Smooth muscle cell (in vitro differentiated cells): ENCODE measurements around the gene LCP1. TPM values are rescaled to one million over a fixed set of nuclear protein-coding genes. Genes with fewer than 3 reads are reported as not detected.

Source experiments
- DNase-seq: peaks from one replicate; lab custom pipeline; 2025; ENCODE audit not compliant: unreplicated experiment; lab: John Stamatoyannopoulos, UW
- H2AFZ ChIP-seq: fragments of 200-600 bp; sonication (generic); 2 replicates; pipeline ENCODE4 v1.6.0; 2016; ENCODE audit warnings: antibody characterized with exemption, low read depth, mild to moderate bottlenecking
- H3F3A ChIP-seq: fragments of 200-600 bp; sonication (generic); 2 replicates; pipeline ENCODE4 v1.6.0; 2017; ENCODE audit warnings: antibody characterized with exemption, low read depth
- H3K27ac ChIP-seq: fragments of 200-600 bp; sonication (generic); 2 replicates; pipeline ENCODE4 v1.5.1; 2016; ENCODE audit warnings: low read depth, mild to moderate bottlenecking
- H3K27me3 ChIP-seq: fragments of 200-600 bp; sonication (generic); 2 replicates; pipeline ENCODE4 v1.6.1; 2016; ENCODE audit warnings: low read depth, mild to moderate bottlenecking
- H3K36me3 ChIP-seq: fragments of 200-600 bp; sonication (generic); 2 replicates; pipeline ENCODE4 v1.5.1; 2016; ENCODE audit warnings: low read depth
- H3K4me1 ChIP-seq: fragments of 200-600 bp; sonication (generic); 2 replicates; pipeline ENCODE4 v1.5.1; 2016; ENCODE audit warnings: low read depth
- H3K4me2 ChIP-seq: fragments of 200-600 bp; sonication (generic); 2 replicates; pipeline ENCODE4 v1.6.0; 2016; ENCODE audit warnings: mild to moderate bottlenecking
- H3K4me3 ChIP-seq: fragments of 200-600 bp; sonication (generic); 2 replicates; pipeline ENCODE4 v1.5.1; 2016; ENCODE audit warnings: mild to moderate bottlenecking
- H3K79me2 ChIP-seq: fragments of 200-600 bp; sonication (generic); 2 replicates; pipeline ENCODE4 v1.6.0; 2016; ENCODE audit warnings: low read depth, mild to moderate bottlenecking
- H3K9ac ChIP-seq: fragments of 200-600 bp; sonication (generic); 2 replicates; pipeline ENCODE4 v1.6.0; 2016; ENCODE audit warnings: low read depth
- H3K9me3 ChIP-seq: fragments of 200-600 bp; sonication (generic); replicated peaks from 2 replicates; pipeline ENCODE4 v1.5.1; 2016; ENCODE audit warnings: low read depth
- H4K20me1 ChIP-seq: fragments of 200-600 bp; sonication (generic); 2 replicates; pipeline ENCODE4 v1.6.0; 2016; ENCODE audit warnings: low read depth
- WGBS: methylation state at CpG from one replicate; pipeline ENCODE4 v1.1.7; 2016; ENCODE audit warnings: low lambda C conversion rate; 5-methylcytosine and 5-hydroxymethylcytosine counted together
- polyA plus RNA-seq: library from polyadenylated mRNA; unstranded; fragments of >200 nt; fragmentation: Nextera tagmentation; extraction: Ambion mirVana; gene quantifications from 2 replicates; pipeline ENCODE4 v1.2.1, GENCODE V29; 2016
- total RNA-seq: library from RNA; depleted of rRNA; stranded (reverse); fragments of >200 nt; gene quantifications from 2 replicates; pipeline ENCODE4 v1.2.3, GENCODE V29; 2014
- TF ChIP-seq, protein P1 (sequence below): fragments of 200-600 bp; sonication (generic); IDR thresholded peaks from 2 replicates; pipeline ENCODE4 v1.5.1; 2017; ENCODE audit warnings: borderline replicate concordance, mild to moderate bottlenecking, antibody characterized with exemption; ENCODE audit not compliant: insufficient read depth, poor library complexity, severe bottlenecking

LCP1 gene
- total and polyA plus RNA-seq, 2 experiments from 2014 or later = 7.6 to 38.7 TPM

DNA sequence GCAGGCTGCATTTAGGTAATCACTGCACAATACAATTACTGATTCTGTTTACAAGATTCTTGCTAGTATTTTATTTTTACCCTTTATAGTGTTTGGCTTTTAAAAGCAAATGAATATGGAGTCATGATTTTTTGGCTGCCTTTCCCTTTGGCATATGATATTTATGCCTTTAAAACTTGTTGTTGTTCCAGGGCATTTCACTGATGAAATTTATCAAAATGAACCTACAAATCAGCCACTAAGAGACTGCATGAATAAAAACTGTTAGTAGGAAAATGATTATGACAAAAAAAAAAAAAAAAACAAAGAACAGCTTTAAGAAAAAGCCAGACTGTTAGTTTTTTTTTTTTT is 79.7 kb downstream of the LCP1 start:
- Histone ChIP-seq H3K9ac (no peak overlapping the region), H3K4me2 (no peak overlapping the region), H3K9me3 (no peaks in the 10 kb centered on the region), H3K27ac (no peak overlapping the region), H3K79me2 (no peaks in the 10 kb centered on the region), H3K27me3 (no peaks in the 10 kb centered on the region), H3K4me1 (no peaks in the 10 kb centered on the region), H3K36me3 (no peaks in the 10 kb centered on the region), H3F3A (no peaks in the 10 kb centered on the region), H3K4me3 (no peak overlapping the region), H2AFZ (no peak overlapping the region), H4K20me1 (no peaks in the 10 kb centered on the region)
- no peak for DNase-seq
- TF ChIP-seq, protein P1, sequence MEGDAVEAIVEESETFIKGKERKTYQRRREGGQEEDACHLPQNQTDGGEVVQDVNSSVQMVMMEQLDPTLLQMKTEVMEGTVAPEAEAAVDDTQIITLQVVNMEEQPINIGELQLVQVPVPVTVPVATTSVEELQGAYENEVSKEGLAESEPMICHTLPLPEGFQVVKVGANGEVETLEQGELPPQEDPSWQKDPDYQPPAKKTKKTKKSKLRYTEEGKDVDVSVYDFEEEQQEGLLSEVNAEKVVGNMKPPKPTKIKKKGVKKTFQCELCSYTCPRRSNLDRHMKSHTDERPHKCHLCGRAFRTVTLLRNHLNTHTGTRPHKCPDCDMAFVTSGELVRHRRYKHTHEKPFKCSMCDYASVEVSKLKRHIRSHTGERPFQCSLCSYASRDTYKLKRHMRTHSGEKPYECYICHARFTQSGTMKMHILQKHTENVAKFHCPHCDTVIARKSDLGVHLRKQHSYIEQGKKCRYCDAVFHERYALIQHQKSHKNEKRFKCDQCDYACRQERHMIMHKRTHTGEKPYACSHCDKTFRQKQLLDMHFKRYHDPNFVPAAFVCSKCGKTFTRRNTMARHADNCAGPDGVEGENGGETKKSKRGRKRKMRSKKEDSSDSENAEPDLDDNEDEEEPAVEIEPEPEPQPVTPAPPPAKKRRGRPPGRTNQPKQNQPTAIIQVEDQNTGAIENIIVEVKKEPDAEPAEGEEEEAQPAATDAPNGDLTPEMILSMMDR = no peak

DNA sequence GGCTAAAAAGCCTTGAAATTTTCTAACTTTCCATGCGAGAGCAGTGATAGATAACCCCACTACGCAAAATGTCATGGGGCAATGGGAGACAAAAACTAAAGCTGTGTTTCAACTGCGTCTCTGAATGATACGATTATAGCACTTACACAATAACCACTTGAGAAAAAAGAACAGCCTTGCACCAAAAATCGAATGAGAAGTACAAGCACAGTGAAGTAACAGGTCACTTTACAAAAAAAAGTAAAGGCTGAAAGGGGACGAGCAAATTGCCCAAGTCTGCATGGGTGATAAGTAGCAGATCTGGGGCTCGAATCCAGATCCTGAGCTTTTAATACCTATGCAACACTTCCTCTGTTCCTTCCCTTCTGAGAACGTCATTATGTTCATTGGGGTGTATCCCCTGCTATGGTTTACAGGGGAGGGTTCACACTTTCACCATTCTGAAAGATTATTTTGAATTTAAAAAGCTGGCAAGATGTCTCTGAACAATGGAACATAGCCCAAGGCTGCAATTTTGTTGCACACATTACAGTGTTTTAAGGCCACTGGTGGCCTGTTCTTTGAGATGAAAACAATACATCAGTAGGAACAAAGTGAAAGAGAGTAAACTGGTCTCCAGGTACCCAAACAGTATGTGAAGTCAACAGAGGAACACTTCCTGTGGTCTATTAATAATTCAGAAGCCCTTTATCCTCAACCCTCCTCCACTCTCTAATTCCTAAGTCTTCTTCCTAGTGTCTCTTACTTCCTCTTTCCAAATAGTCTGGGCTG is 80.3 kb downstream of the LCP1 start:
- no peaks in the 10 kb centered on the region for H3K27me3 ChIP-seq
- H3K4me1 ChIP-seq = no peaks in the 10 kb centered on the region
- H3K9ac ChIP-seq = no peak overlapping the region
- H3K36me3 ChIP-seq = no peaks in the 10 kb centered on the region
- no peak overlapping the region for H2AFZ ChIP-seq
- no peak for DNase-seq
- no peaks in the 10 kb centered on the region for H4K20me1 ChIP-seq
- no peak overlapping the region for H3K4me3 ChIP-seq
- 77% methylated on average over 8 of the region's 8 CpGs for WGBS
- TF ChIP-seq, protein P1 = no peak
- no peak overlapping the region for H3K4me2 ChIP-seq
- H3K27ac ChIP-seq = no peak overlapping the region
- H3F3A ChIP-seq = no peaks in the 10 kb centered on the region
- H3K79me2 ChIP-seq = no peaks in the 10 kb centered on the region
- no peaks in the 10 kb centered on the region for H3K9me3 ChIP-seq

DNA sequence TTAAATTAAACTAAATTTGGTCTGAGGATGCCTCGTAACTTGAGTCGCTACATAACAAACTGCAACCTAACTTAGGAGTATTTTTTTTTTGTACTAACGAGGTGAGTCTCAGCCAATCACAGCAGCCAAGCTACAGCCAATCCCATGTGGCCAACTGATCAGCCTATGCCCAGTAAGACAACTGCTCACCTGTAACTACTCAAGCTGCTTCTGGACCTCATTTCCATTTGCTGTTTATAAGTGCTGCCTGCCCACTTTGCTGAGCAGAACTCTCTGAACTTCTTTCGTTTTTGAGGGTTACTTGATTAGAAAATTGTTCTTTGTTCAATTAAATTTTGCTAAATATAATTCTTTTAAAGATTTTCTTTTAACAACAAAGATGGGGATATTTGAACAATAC is 81.0 kb downstream of the LCP1 start:
- no peak overlapping the region for H3K4me3 ChIP-seq
- no peaks in the 10 kb centered on the region for H3K79me2 ChIP-seq
- no peaks in the 10 kb centered on the region for H3F3A ChIP-seq
- 91% methylated on average over 4 of the region's 4 CpGs for WGBS
- no peaks in the 10 kb centered on the region for H3K36me3 ChIP-seq
- no peak for DNase-seq
- H2AFZ ChIP-seq = no peak overlapping the region
- TF ChIP-seq, protein P1 = no peak
- H3K27me3 ChIP-seq = no peaks in the 10 kb centered on the region
- H3K9ac ChIP-seq = no peak overlapping the region
- H3K9me3 ChIP-seq = no peaks in the 10 kb centered on the region
- no peak overlapping the region for H3K4me2 ChIP-seq
- H4K20me1 ChIP-seq = no peaks in the 10 kb centered on the region
- no peaks in the 10 kb centered on the region for H3K4me1 ChIP-seq
- H3K27ac ChIP-seq = no peak overlapping the region

DNA sequence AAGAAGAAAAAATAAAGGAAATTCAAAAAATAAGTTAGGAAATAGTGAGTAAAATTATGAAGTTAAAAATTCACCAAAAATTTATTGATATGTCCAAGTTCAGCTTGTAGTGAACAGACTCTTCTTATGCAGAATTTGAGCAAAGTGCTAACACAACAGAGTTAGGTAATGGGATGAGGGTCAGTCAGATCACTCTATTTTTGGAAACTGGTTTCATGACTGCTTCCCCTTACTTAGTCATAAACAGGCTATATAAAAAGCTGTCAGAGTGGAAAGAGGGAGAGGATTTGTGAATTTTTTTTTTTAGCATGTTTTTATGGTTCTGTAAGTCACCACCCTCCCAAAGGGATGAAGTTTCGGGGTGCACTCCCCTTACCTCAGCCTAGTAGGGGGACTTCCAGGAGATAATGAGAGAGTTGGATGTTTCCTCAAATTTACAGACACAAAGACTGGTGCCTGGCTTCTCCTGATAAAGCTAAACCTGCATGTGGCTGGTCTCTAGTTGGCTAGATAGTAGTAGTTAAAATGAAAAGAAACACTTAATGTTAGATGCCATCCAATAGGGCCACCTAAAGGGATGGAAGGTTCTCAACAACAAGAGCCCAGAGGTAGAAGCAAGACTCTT is 81.7 kb downstream of the LCP1 start:
- H3K27me3 ChIP-seq = no peaks in the 10 kb centered on the region
- H3F3A ChIP-seq = no peaks in the 10 kb centered on the region
- H2AFZ ChIP-seq = no peak overlapping the region
- no peak overlapping the region for H3K27ac ChIP-seq
- H4K20me1 ChIP-seq = no peaks in the 10 kb centered on the region
- no peak for DNase-seq
- WGBS = 88% methylated on average over 1 of the region's 1 CpG
- H3K9me3 ChIP-seq = no peaks in the 10 kb centered on the region
- H3K4me2 ChIP-seq = no peak overlapping the region
- H3K4me3 ChIP-seq = no peak overlapping the region
- H3K79me2 ChIP-seq = no peaks in the 10 kb centered on the region
- H3K9ac ChIP-seq = no peak overlapping the region
- H3K36me3 ChIP-seq = no peaks in the 10 kb centered on the region
- H3K4me1 ChIP-seq = no peaks in the 10 kb centered on the region
- TF ChIP-seq, protein P1 = no peak
